NB4 (cell line): Measurements from ENCODE around the gene SELENOW.
A peak's percentile ranks its signal among the peaks of the same experiment; 100 is the strongest.

Experiments
- DNase-seq: peaks from one replicate; pipeline ENCODE4 v3.0.0; 2010; ENCODE audit warnings: low read depth
- H3K4me3 ChIP-seq: one replicate; pipeline ENCODE4 v1.5.1; 2011; ENCODE audit warnings: mild to moderate bottlenecking, low read depth, low read length, moderate library complexity
- CTCF ChIP-seq: IDR thresholded peaks from one replicate; pipeline ENCODE4 v1.5.1; 2012; ENCODE audit warnings: low read depth, low read length
- MAX ChIP-seq: IDR thresholded peaks from 2 replicates; pipeline ENCODE4 v1.6.1; 2011; ENCODE audit warnings: low read depth, low read length
- MYC ChIP-seq: IDR thresholded peaks from 2 replicates; pipeline ENCODE4 v1.6.1; 2011; ENCODE audit warnings: low read depth, low read length
- POLR2A ChIP-seq: IDR thresholded peaks from 2 replicates; pipeline ENCODE4 v1.6.1; 2011; ENCODE audit warnings: mild to moderate bottlenecking; ENCODE audit not compliant: insufficient read length; ENCODE audit errors: extremely low read depth

Gene SELENOW

GRCh38 chr19:47750752-47751151 lies 27.8 kb upstream of the SELENOW start:
- TF ChIP-seq POLR2A (no peak), MYC (no peak), MAX (no peak), CTCF (no peak)
- no peak for DNase-seq
- H3K4me3 ChIP-seq: no peak overlapping the region

GRCh38 chr19:47752440-47753211 lies 25.9 kb upstream of the SELENOW start:
- no peak for TF ChIP-seq POLR2A
- TF ChIP-seq CTCF: no peak
- TF ChIP-seq MYC: no peak
- TF ChIP-seq MAX: no peak
- DNase-seq: no peak
- H3K4me3 ChIP-seq: no peak overlapping the region

- DNase-seq: no peak
- no peak for TF ChIP-seq MAX
- H3K4me3 ChIP-seq: no peak overlapping the region
Observed at GRCh38 chr19:47754206-47755064, 24.1 kb upstream of the SELENOW start.

- no peak for DNase-seq
- TF ChIP-seq CTCF: no peak
- TF ChIP-seq MYC: no peak
- no peak for TF ChIP-seq MAX
- no peak for TF ChIP-seq POLR2A
- H3K4me3 ChIP-seq: no peak overlapping the region
Observed at GRCh38 chr19:47755065-47755761, 23.3 kb upstream of the SELENOW start.

- peak; percentile 23 for DNase-seq
- TF ChIP-seq MYC: no peak
- TF ChIP-seq CTCF: no peak
- no peak for TF ChIP-seq MAX
- TF ChIP-seq POLR2A: no peak
Observed at GRCh38 chr19:47755762-47756626, 22.5 kb upstream of the SELENOW start.

More at GRCh38 chr19:47755762-47756626, 22.5 kb upstream of the SELENOW start:
- H3K4me3 ChIP-seq: no peak overlapping the region
